ENCODE results near the gene PTH1R. TPM values are rescaled to one million over a fixed set of nuclear protein-coding genes. Genes with fewer than 3 reads are reported as not detected.

PTH1R gene
- total RNA-seq, 1 donor from 2014 or later: 13.0 TPM

DNA sequence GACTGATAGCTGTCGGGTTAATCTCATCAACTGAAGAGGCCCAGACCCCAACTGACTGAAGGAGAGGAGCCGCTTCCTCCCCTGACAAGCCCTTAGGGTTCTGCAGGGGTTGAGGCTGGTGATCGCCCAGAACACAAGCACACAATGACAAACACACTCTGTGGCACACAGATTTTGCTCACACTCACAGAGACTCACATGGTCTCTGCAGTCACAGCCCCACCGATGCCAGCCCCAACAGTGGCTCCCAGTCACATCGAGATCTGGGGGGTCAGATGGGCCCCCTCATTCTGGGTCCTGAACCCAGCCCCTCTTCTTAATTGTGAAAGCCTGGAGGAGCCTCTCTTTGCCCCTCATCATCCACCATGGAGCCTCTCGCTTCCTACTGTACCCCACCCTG is 16.7 kb downstream of the PTH1R start:
- no peak for DNase-seq (ENCODE audit: extremely low spot score in 2 of 2)
- Histone ChIP-seq H3K36me3 (no peaks in the 10 kb centered on the region), H3K27ac (no peak overlapping the region), H3K27me3 (no peaks in the 10 kb centered on the region), H3K9me3 (no peaks in the 10 kb centered on the region), H3K4me3 (no peak overlapping the region), H3K4me1 (peaks cover 48% of the 10 kb centered on the region)
- TF ChIP-seq, protein P1, sequence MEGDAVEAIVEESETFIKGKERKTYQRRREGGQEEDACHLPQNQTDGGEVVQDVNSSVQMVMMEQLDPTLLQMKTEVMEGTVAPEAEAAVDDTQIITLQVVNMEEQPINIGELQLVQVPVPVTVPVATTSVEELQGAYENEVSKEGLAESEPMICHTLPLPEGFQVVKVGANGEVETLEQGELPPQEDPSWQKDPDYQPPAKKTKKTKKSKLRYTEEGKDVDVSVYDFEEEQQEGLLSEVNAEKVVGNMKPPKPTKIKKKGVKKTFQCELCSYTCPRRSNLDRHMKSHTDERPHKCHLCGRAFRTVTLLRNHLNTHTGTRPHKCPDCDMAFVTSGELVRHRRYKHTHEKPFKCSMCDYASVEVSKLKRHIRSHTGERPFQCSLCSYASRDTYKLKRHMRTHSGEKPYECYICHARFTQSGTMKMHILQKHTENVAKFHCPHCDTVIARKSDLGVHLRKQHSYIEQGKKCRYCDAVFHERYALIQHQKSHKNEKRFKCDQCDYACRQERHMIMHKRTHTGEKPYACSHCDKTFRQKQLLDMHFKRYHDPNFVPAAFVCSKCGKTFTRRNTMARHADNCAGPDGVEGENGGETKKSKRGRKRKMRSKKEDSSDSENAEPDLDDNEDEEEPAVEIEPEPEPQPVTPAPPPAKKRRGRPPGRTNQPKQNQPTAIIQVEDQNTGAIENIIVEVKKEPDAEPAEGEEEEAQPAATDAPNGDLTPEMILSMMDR (IDR thresholded peaks at IDR 0.05): no peak
- no peak for TF ChIP-seq POLR2A (IDR thresholded peaks at IDR 0.05)
- no peak for TF ChIP-seq POLR2AphosphoS5 (IDR thresholded peaks at IDR 0.05; ENCODE audit: insufficient read depth in 1 of 2, low read depth in 1 of 2)
- intact Hi-C loops (cut with DNase I): no loop called here

- DNase-seq (ENCODE audit: extremely low spot score in 2 of 2): no peak
- TF ChIP-seq, protein P1 (IDR thresholded peaks at IDR 0.05): peak; percentile 82 to 92 (median 84)
- TF ChIP-seq POLR2AphosphoS5 (IDR thresholded peaks at IDR 0.05; ENCODE audit: insufficient read depth in 1 of 2, low read depth in 1 of 2): peak in 1 of 2 donors; percentile 14
- TF ChIP-seq POLR2A (IDR thresholded peaks at IDR 0.05): no peak
- intact Hi-C loops (cut with DNase I): loop anchor here (5.0 kb wide), 1 partner anchor 188 kb away; no protein-coding TSS in a partner anchor
Observed at GRCh38 chr3:46895204-46895660, 17.7 kb downstream of the PTH1R start.

DNA sequence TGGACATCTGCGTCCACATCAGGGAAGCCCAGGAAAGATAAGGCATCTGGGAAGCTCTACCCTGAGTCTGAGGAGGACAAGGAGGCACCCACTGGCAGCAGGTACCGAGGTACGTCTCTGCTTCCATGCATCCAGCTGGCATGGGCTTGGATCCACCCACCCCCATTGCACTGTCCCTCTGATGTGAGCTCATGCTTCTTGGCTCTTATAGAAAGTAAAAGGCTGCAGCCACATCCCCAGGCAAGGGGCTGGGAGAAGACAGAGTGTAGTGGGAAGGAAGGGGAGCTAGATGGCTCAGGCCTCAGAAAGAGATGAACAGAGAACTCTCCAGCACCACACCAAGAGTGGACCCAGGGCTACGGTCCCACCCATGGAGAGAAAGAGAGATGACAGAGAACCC is 18.2 kb downstream of the PTH1R start:
- H3K36me3 ChIP-seq: no peaks in the 10 kb centered on the region
- no peaks in the 10 kb centered on the region for H3K9me3 ChIP-seq
- no peak for DNase-seq (ENCODE audit: extremely low spot score in 2 of 2)
- H3K4me1 ChIP-seq: peaks cover 49% of the 10 kb centered on the region
- no peak overlapping the region for H3K27ac ChIP-seq
- no peaks in the 10 kb centered on the region for H3K27me3 ChIP-seq
- TF ChIP-seq POLR2A (IDR thresholded peaks at IDR 0.05): no peak
- TF ChIP-seq, protein P1 (IDR thresholded peaks at IDR 0.05): no peak
- TF ChIP-seq POLR2AphosphoS5 (IDR thresholded peaks at IDR 0.05; ENCODE audit: insufficient read depth in 1 of 2, low read depth in 1 of 2): no peak
- intact Hi-C loops (cut with DNase I): loop anchor here (5.0 kb wide), 1 partner anchor 188 kb away; no protein-coding TSS in a partner anchor
- H3K4me3 ChIP-seq: no peak overlapping the region

More at GRCh38 chr3:46895204-46895660, 17.7 kb downstream of the PTH1R start:
- no peak overlapping the region for H3K4me3 ChIP-seq
- H3K27ac ChIP-seq: no peak overlapping the region
- no peaks in the 10 kb centered on the region for H3K36me3 ChIP-seq
- H3K27me3 ChIP-seq: no peaks in the 10 kb centered on the region
- H3K4me1 ChIP-seq: peaks cover 49% of the 10 kb centered on the region
- no peaks in the 10 kb centered on the region for H3K9me3 ChIP-seq

- Histone ChIP-seq H3K36me3 (no peaks in the 10 kb centered on the region), H3K27ac (no peak overlapping the region), H3K4me1 (peaks cover 48% of the 10 kb centered on the region), H3K27me3 (no peaks in the 10 kb centered on the region), H3K9me3 (no peaks in the 10 kb centered on the region), H3K4me3 (no peak overlapping the region)
- no peak for DNase-seq (ENCODE audit: extremely low spot score in 2 of 2)
- no peak for TF ChIP-seq POLR2A (IDR thresholded peaks at IDR 0.05)
- peak in 1 of 2 donors; percentile 9 for TF ChIP-seq POLR2AphosphoS5 (IDR thresholded peaks at IDR 0.05; ENCODE audit: insufficient read depth in 1 of 2, low read depth in 1 of 2)
- TF ChIP-seq, protein P1 (IDR thresholded peaks at IDR 0.05): no peak
- intact Hi-C loops (cut with DNase I): loop anchor here (5.0 kb wide), 1 partner anchor 189 kb away; no protein-coding TSS in a partner anchor
Observed at GRCh38 chr3:46896386-46896785, 18.9 kb downstream of the PTH1R start.

GRCh38 chr3:46897031-46897430 is 19.5 kb downstream of the PTH1R start:
- no peaks in the 10 kb centered on the region for H3K27me3 ChIP-seq
- H3K9me3 ChIP-seq: no peaks in the 10 kb centered on the region
- H3K36me3 ChIP-seq: no peaks in the 10 kb centered on the region
- no peak overlapping the region for H3K4me3 ChIP-seq
- no peak overlapping the region for H3K27ac ChIP-seq
- no peak for DNase-seq (ENCODE audit: extremely low spot score in 2 of 2)
- intact Hi-C loops (cut with DNase I): loop anchor here (5.0 kb wide), 1 partner anchor 190 kb away; no protein-coding TSS in a partner anchor
- peaks cover 42% of the 10 kb centered on the region for H3K4me1 ChIP-seq
- no peak for TF ChIP-seq POLR2AphosphoS5 (IDR thresholded peaks at IDR 0.05; ENCODE audit: insufficient read depth in 1 of 2, low read depth in 1 of 2)
- TF ChIP-seq POLR2A (IDR thresholded peaks at IDR 0.05): no peak
- TF ChIP-seq, protein P1 (IDR thresholded peaks at IDR 0.05): no peak

Measured in vagina (tissue), 2 donors.